Parathyroid adenoma (tissue), 2 donors: ENCODE results near the gene MGARP.
"Not testable (repeated sequence)": the region's sequence is repeated elsewhere in the genome, so short reads cannot be mapped to it uniquely, and the experiment has no call there.

Experiments used
- H2AFZ ChIP-seq: fragments of 300-600 bp; sonication (generic); one replicate; pipeline ENCODE4 v1.7.0; 2017; ENCODE audit warnings: antibody characterized with exemption, mild to moderate bottlenecking
- H3K27ac ChIP-seq: fragments of 300-600 bp; sonication (generic); one replicate; pipeline ENCODE4 v1.7.0; 2017
- H3K27me3 ChIP-seq: fragments of 300-600 bp; sonication (generic); one replicate; pipeline ENCODE4 v1.7.0; 2017; ENCODE audit warnings: low read length; ENCODE audit not compliant: control insufficient read depth, insufficient read depth
- H3K36me3 ChIP-seq: fragments of 300-600 bp; sonication (generic); one replicate; pipeline ENCODE4 v1.7.0; 2017; ENCODE audit warnings: low read length; ENCODE audit not compliant: control insufficient read depth, insufficient read depth
- H3K4me1 ChIP-seq: fragments of 300-600 bp; sonication (generic); one replicate; pipeline ENCODE4 v1.7.0; 2017; ENCODE audit warnings: control low read depth
- H3K4me2 ChIP-seq: fragments of 300-600 bp; sonication (generic); one replicate; pipeline ENCODE4 v1.7.0; 2017; ENCODE audit warnings: low read length
- H3K4me3 ChIP-seq: fragments of 300-600 bp; sonication (generic); one replicate; pipeline ENCODE4 v1.7.0; 2017; ENCODE audit warnings: low read depth, low read length
- H3K79me2 ChIP-seq: fragments of 300-600 bp; sonication (generic); one replicate; pipeline ENCODE4 v1.7.0; 2017; ENCODE audit warnings: control low read depth
- H3K9ac ChIP-seq: fragments of 300-600 bp; sonication (generic); one replicate; pipeline ENCODE4 v1.7.0; 2017; ENCODE audit warnings: mild to moderate bottlenecking
- H3K9me3 ChIP-seq: fragments of 300-600 bp; sonication (generic); one replicate; pipeline ENCODE4 v1.7.0; 2017; ENCODE audit warnings: low read length; ENCODE audit not compliant: control insufficient read depth
- TF ChIP-seq, protein P1 (sequence below): fragments of 300-600 bp; sonication (generic); IDR thresholded peaks from one replicate; pipeline ENCODE4 v1.7.0; 2017; ENCODE audit warnings: antibody characterized with exemption, mild to moderate bottlenecking
- donor health status: primary hyperparathyroidism.

The MGARP gene

DNA sequence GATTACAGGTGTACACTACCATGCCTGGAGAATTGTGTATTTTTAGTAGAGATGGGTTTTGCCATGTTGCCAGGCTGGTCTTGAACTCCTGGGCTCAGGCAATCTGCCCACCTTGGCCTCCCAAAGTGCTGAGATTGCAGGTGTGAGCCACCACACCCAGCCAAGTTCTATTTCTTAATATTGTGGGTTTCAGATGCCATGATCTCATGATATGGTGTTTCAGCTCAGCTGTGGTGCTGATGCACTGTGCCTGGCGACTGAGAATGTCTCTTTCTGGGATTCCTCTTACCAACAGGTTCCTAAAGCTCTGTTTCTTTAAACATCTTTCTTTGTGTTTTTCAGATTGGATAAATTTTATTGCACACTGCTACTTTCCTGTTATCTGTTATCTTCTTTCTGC lies 39.5 kb upstream of the MGARP start:
- no peaks in the 10 kb centered on the region for H3K27me3 ChIP-seq
- H3K4me1 ChIP-seq = peaks cover 5% of the 10 kb centered on the region
- peaks cover 30% of the 10 kb centered on the region for H3K79me2 ChIP-seq

DNA sequence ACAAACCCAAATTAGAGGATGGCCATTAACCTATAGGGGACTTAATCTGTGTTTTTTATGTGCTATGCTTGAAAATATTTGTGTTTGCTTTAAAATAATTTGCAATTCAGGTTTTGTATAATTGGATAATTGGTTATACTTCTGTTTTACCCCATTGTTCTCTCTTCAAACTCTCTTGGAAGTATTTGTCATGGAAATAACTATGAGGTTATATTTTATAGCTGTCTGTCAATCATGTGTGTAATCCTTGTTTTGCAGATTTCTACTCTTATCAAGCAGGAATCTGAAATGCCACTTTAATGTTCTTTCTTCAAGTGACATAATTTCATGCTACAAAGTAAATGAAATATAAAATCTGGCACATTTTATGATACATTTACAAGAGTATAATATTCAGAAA lies 37.6 kb upstream of the MGARP start:
- peaks cover 28% of the 10 kb centered on the region for H3K79me2 ChIP-seq
- no peak overlapping the region for H3K4me2 ChIP-seq
- H3K4me3 ChIP-seq = no peak overlapping the region
- H3K27ac ChIP-seq = no peak overlapping the region
- no peaks in the 10 kb centered on the region for H3K27me3 ChIP-seq
- H2AFZ ChIP-seq = no peak overlapping the region
- H3K4me1 ChIP-seq = peaks cover 5% of the 10 kb centered on the region
- no peaks in the 10 kb centered on the region for H3K9me3 ChIP-seq
- H3K9ac ChIP-seq = no peak overlapping the region
- TF ChIP-seq, protein P1, sequence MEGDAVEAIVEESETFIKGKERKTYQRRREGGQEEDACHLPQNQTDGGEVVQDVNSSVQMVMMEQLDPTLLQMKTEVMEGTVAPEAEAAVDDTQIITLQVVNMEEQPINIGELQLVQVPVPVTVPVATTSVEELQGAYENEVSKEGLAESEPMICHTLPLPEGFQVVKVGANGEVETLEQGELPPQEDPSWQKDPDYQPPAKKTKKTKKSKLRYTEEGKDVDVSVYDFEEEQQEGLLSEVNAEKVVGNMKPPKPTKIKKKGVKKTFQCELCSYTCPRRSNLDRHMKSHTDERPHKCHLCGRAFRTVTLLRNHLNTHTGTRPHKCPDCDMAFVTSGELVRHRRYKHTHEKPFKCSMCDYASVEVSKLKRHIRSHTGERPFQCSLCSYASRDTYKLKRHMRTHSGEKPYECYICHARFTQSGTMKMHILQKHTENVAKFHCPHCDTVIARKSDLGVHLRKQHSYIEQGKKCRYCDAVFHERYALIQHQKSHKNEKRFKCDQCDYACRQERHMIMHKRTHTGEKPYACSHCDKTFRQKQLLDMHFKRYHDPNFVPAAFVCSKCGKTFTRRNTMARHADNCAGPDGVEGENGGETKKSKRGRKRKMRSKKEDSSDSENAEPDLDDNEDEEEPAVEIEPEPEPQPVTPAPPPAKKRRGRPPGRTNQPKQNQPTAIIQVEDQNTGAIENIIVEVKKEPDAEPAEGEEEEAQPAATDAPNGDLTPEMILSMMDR = no peak
- no peaks in the 10 kb centered on the region for H3K36me3 ChIP-seq

More for the DNA sequence above, 39.5 kb upstream of the MGARP start:
- no peaks in the 10 kb centered on the region for H3K9me3 ChIP-seq
- TF ChIP-seq, protein P1 = no peak
- no peak overlapping the region for H2AFZ ChIP-seq
- H3K9ac ChIP-seq = no peak overlapping the region
- H3K4me3 ChIP-seq = no peak overlapping the region
- no peak overlapping the region for H3K27ac ChIP-seq
- no peak overlapping the region for H3K4me2 ChIP-seq
- H3K36me3 ChIP-seq = no peaks in the 10 kb centered on the region

DNA sequence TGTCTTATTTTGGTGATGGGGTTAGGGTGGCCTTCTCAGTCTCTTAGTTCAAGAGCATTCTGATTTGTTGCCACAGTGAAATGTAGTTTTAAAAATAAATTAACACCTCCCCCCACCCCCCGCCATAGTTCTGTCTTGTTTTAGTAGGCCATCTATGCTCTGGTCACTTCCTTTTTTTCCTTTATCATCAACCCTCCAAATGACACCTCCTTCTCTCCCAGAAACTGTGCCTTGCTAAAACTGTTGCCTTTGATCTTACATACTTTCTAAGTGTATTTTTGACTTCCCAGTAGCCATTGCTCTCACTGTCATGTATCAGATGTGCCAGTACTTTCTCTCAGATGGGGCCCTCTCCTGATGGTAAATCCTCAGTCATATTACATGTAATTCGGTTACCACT lies 36.7 kb upstream of the MGARP start:
- Histone ChIP-seq H3K4me3 (no peak overlapping the region), H3K4me1 (peaks cover 5% of the 10 kb centered on the region), H3K79me2 (peaks cover 26% of the 10 kb centered on the region), H3K27ac (no peak overlapping the region), H3K9ac (no peak overlapping the region), H3K9me3 (no peaks in the 10 kb centered on the region), H3K27me3 (no peaks in the 10 kb centered on the region), H3K36me3 (no peaks in the 10 kb centered on the region), H2AFZ (no peak overlapping the region), H3K4me2 (no peak overlapping the region)
- TF ChIP-seq, protein P1 = no peak

DNA sequence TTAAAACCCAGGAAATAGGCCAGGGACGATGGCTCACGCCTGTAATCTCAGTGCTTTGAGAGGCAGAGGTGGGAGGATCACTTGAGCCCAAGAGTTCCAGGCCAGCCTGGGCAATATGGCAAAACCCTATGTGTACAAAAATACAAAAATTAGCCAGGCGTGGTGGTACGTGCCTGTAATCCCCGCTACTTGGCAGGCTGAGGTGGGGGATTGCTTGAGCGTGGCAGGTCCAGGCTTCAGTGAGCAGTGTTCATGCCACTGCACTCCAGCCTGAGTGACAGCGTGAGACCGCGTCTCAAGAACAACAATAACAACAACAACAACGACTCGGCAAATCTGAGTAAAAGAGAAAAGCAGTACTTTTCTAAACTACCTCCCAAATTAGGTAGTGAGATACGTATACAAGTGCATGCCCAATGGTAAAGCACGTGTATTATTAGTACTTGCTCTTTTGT lies 35.2 kb upstream of the MGARP start:
- H3K4me1 ChIP-seq = peaks cover 5% of the 10 kb centered on the region
- no peak overlapping the region for H3K4me2 ChIP-seq
- H3K27ac ChIP-seq = no peak overlapping the region
- TF ChIP-seq, protein P1 = no peak
- peaks cover 21% of the 10 kb centered on the region for H3K79me2 ChIP-seq
- no peak overlapping the region for H3K9ac ChIP-seq
- no peaks in the 10 kb centered on the region for H3K9me3 ChIP-seq
- H3K27me3 ChIP-seq = no peaks in the 10 kb centered on the region
- H3K36me3 ChIP-seq = no peaks in the 10 kb centered on the region
- H3K4me3 ChIP-seq = no peak overlapping the region
- no peak overlapping the region for H2AFZ ChIP-seq

DNA sequence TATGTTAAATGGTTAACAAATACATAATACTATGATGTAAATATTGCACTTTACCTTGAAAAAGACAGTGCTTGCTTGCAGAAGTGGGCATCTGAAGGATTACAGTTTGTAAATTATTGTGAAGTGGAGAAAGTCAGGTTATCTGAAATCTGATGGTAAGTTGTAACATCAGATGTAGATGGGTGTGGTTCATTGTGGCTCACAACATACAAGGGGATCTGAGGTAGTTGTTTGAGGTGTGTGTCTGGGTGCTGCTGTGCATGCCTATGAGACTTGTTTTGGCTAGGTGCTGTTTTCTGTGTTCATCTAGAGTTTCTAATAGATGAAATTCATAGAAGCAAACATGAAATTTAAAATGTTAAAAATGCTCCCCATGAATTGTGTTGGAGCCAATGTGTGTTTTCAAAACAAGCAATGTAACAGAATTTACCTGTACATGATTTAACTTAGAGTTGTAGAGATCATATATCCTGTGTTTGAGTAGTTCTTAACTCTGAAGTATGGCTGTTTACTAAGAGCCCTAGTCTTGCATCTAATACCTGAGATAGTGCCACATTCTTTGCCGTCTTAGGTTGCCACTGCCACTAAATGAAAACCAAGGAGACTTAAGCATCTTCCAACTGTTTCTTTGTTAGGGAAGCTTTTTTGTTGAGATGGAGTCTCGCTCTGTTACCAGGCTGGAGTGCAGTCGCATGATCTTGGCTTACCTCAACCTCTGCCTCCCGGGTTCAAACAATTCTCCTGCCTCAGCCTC lies 34.2 kb upstream of the MGARP start:
- Histone ChIP-seq H3K4me1 (no peaks in the 10 kb centered on the region), H3K9me3 (no peaks in the 10 kb centered on the region), H3K27ac (no peak overlapping the region), H3K27me3 (no peaks in the 10 kb centered on the region), H3K79me2 (peaks cover 21% of the 10 kb centered on the region), H2AFZ (no peak overlapping the region), H3K4me3 (no peak overlapping the region), H3K9ac (no peak overlapping the region), H3K4me2 (no peak overlapping the region), H3K36me3 (no peaks in the 10 kb centered on the region)
- TF ChIP-seq, protein P1 = no peak

DNA sequence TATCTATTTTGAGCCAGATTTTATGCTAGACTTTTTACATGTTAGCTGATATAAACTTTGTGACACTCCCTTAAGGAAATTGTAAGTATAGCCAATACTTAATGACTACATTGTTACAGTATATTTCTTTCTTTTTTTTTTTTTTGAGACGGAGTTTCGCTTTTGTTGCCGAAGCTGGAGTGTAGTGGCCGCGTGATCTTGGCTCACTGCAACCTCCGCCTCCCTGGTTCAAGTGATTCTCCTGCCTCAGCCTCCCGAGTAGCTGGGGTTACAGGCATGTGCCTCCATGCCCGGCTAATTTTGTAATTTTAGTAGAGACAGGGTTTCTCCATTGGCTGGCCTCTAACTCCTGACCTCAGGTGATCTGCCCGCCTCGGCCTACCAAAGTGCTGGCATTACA lies 33.4 kb upstream of the MGARP start:
- not testable (repeated sequence) for H3K36me3 ChIP-seq, H3K27me3 ChIP-seq, H3K9me3 ChIP-seq, H3K4me3 ChIP-seq, H3K27ac ChIP-seq, H3K9ac ChIP-seq, H3K4me2 ChIP-seq, H2AFZ ChIP-seq, H3K4me1 ChIP-seq
- peaks cover 18% of the 10 kb centered on the region for H3K79me2 ChIP-seq
